NCI-H2081 (cell line): ENCODE results near the gene TTC38.

ENCODE experiments used
- DNase-seq, 2 experiments: peaks; one replicate each; lab custom pipeline; 2025; lab: John Stamatoyannopoulos, UW

Gene TTC38

GRCh38 chr22:46329616-46330015, 61.8 kb downstream of the TTC38 start:
- no peak for DNase-seq

- no peak for DNase-seq
Observed at GRCh38 chr22:46330426-46330825, 62.6 kb downstream of the TTC38 start.

- no peak for DNase-seq
Observed at GRCh38 chr22:46331496-46331895, 63.7 kb downstream of the TTC38 start.

GRCh38 chr22:46335201-46336118, 67.7 kb downstream of the TTC38 start, which contains the start of gene TRMU:
Gene TRMU (plus strand): TSS chr22:46335714. CDS start chr22:46335765, 51 bp downstream.
- DNase-seq = peak; percentile 65 to 76

GRCh38 chr22:46336119-46337078, 68.6 kb downstream of the TTC38 start:
- peak in 1 of 2 experiments; percentile 42 for DNase-seq

GRCh38 chr22:46337870-46338269, 70.1 kb downstream of the TTC38 start:
- DNase-seq = no peak

- DNase-seq = no peak
Observed at GRCh38 chr22:46338636-46339035, 70.8 kb downstream of the TTC38 start.

- no peak for DNase-seq
Observed at GRCh38 chr22:46339956-46340355, 72.1 kb downstream of the TTC38 start.

GRCh38 chr22:46340676-46341075, 72.9 kb downstream of the TTC38 start:
- no peak for DNase-seq
